HG03159 (cell line): ENCODE results near the gene NCOA3.
"Not testable (repeated sequence)": the region's sequence is repeated elsewhere in the genome, so short reads cannot be mapped to it uniquely, and the experiment has no call there.

ENCODE experiments used
- ATAC-seq: cut with Tn5 transposase; IDR thresholded peaks from one replicate; pipeline ENCODE4 v1.9.1; 2021; ENCODE audit warnings: mild to moderate bottlenecking, moderate library complexity; ENCODE audit not compliant: unreplicated experiment

Gene NCOA3

GRCh38 chr20:47535088-47535487 is 33.4 kb downstream of the NCOA3 start:
- ATAC-seq: no peak

- no peak for ATAC-seq
Measured at GRCh38 chr20:47535994-47536393, 34.3 kb downstream of the NCOA3 start.

GRCh38 chr20:47540443-47541354 is 39.0 kb downstream of the NCOA3 start:
- ATAC-seq: no peak

- ATAC-seq: no peak
Measured at GRCh38 chr20:47541355-47541922, 39.8 kb downstream of the NCOA3 start.

GRCh38 chr20:47543006-47543431 is 41.3 kb downstream of the NCOA3 start:
- no peak for ATAC-seq

GRCh38 chr20:47544240-47544639 is 42.6 kb downstream of the NCOA3 start:
- ATAC-seq: no peak

- ATAC-seq: no peak
Measured at GRCh38 chr20:47544852-47545251, 43.2 kb downstream of the NCOA3 start.

GRCh38 chr20:47545499-47545898 is 43.8 kb downstream of the NCOA3 start:
- ATAC-seq: no peak

- no peak for ATAC-seq
Measured at GRCh38 chr20:47546184-47547033, 44.7 kb downstream of the NCOA3 start.

- ATAC-seq: no peak
Measured at GRCh38 chr20:47547034-47547387, 45.3 kb downstream of the NCOA3 start.

GRCh38 chr20:47549671-47550070 is 48.0 kb downstream of the NCOA3 start:
- ATAC-seq: no peak

- ATAC-seq: no peak
Measured at GRCh38 chr20:47551222-47551621, 49.5 kb downstream of the NCOA3 start.

- no peak for ATAC-seq
Measured at GRCh38 chr20:47551841-47552240, 50.2 kb downstream of the NCOA3 start.

- no peak for ATAC-seq
Measured at GRCh38 chr20:47552996-47553395, 51.3 kb downstream of the NCOA3 start.

- not testable (repeated sequence) for ATAC-seq
Measured at GRCh38 chr20:47553594-47554235, 52.0 kb downstream of the NCOA3 start.

GRCh38 chr20:47554283-47554682 is 52.6 kb downstream of the NCOA3 start:
- ATAC-seq: not testable (repeated sequence)

GRCh38 chr20:47557218-47557617 is 55.5 kb downstream of the NCOA3 start:
- no peak for ATAC-seq

GRCh38 chr20:47557791-47558190 is 56.1 kb downstream of the NCOA3 start:
- ATAC-seq: no peak

- no peak for ATAC-seq
Measured at GRCh38 chr20:47558295-47559066, 56.8 kb downstream of the NCOA3 start.

GRCh38 chr20:47559141-47559540 is 57.5 kb downstream of the NCOA3 start:
- ATAC-seq: no peak
